GM23248 (cell line): ENCODE measurements around the gene DONSON.

Experiments used
- EZH2 ChIP-seq: fragments of 200-600 bp; sonication (generic); IDR thresholded peaks from 2 replicates; pipeline ENCODE4 v1.6.1; 2018; ENCODE audit warnings: antibody characterized with exemption, mild to moderate bottlenecking; ENCODE audit not compliant: insufficient read depth, poor library complexity, severe bottlenecking
- EZH2phosphoT487 ChIP-seq: fragments of 200-600 bp; sonication (generic); IDR thresholded peaks from 2 replicates; pipeline ENCODE4 v1.6.1; 2018; ENCODE audit warnings: antibody characterized with exemption, moderate library complexity, mild to moderate bottlenecking, low read depth; ENCODE audit not compliant: insufficient read depth

DNA sequence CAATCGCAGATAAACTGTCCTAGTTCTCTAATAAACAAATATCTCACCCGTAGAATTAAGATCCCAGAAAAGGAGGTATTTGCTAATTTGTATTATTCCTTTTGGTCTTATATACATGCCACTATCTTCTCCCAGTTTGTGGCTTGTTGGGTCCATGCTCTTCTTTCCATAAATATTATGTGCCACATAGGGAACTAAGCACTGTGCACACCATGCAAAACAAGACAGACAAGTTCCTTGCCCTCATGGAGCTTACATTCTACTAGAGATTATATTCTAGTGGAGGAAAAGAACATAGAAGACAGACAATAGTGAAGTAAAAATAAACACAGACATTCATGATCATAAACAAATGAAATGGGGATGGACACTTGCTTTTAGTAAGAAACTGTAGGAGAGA, 51.3 kb downstream of the DONSON start:
- TF ChIP-seq EZH2, result no peak
- no peak for TF ChIP-seq EZH2phosphoT487
